ENCODE measurements around the gene TP53. TPM values are rescaled to one million over a fixed set of nuclear protein-coding genes. Genes with fewer than 3 reads are reported as not detected.

The TP53 gene
- total RNA-seq, 1 donor from 2014 or later: 11.7 TPM

DNA sequence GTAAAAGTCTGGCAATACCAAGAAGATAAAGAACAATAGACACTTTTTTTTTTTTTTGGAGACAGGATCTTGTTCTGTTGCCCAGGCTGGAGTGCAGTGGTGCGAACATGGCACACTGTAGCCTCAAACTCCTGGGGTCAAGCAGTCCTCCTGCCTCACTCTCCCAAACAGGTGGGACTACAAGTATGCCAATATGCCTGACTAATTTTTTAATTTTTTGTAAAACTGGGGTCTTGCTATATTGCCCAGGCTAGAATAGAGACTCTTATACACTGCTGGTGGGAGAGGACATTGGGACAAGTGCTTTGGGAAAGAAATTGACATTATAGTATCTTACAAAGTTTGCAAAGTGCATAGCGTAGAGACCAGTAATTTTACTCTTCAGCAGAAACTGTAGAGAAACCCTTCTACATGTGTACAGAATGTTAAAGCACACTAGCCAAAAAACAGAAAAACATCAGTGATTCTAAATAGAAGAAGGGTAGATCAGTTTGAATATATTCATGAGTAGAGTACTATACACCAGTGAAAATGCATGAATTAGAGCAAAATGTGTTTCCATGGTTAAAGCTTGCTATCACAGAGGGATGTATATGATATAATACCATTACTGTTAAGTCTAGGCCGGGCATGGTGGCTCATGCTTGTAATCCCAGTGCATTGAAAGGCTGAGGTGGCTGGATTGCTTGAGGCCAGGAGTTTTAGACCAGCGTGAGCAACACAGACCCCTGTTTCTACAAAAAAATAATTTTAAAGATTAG lies 10.7 kb upstream of the TP53 start:
- Histone ChIP-seq H3K9me3 (replicated peaks) (no peaks in the 10 kb centered on the region), H3K27ac (replicated peaks) (no peak overlapping the region), H3K4me3 (no peak overlapping the region), H3K27me3 (ENCODE audit: low read depth) (peaks cover 18% of the 10 kb centered on the region), H3K36me3 (peaks cover 55% of the 10 kb centered on the region), H3K4me1 (no peaks in the 10 kb centered on the region)
- TF ChIP-seq, protein P1, sequence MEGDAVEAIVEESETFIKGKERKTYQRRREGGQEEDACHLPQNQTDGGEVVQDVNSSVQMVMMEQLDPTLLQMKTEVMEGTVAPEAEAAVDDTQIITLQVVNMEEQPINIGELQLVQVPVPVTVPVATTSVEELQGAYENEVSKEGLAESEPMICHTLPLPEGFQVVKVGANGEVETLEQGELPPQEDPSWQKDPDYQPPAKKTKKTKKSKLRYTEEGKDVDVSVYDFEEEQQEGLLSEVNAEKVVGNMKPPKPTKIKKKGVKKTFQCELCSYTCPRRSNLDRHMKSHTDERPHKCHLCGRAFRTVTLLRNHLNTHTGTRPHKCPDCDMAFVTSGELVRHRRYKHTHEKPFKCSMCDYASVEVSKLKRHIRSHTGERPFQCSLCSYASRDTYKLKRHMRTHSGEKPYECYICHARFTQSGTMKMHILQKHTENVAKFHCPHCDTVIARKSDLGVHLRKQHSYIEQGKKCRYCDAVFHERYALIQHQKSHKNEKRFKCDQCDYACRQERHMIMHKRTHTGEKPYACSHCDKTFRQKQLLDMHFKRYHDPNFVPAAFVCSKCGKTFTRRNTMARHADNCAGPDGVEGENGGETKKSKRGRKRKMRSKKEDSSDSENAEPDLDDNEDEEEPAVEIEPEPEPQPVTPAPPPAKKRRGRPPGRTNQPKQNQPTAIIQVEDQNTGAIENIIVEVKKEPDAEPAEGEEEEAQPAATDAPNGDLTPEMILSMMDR (IDR thresholded peaks at IDR 0.05; ENCODE audit: borderline replicate concordance): no peak
- no peak for DNase-seq
- intact Hi-C loops (cut with micrococcal nuclease): no loop called here

DNA sequence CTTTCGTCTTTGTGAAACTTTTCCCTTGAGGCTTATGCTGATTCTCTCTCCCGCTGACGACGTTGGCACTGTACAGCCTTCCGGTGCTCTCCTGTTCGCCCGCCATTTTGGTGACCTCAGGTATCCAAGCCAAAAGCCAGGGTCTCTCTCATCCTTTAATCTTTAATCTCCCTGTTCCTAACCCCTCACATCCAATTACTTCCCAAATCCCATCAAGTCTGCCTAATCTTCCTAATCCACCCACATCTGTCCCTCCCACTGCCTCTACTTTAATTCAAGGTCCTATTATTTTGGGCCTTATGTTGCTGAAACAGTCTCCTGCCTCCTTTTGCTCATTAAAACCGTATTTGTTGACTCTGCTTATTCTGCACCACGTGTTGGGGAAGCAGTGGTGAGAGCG lies 8.3 kb upstream of the TP53 start:
- intact Hi-C loops (cut with micrococcal nuclease): no loop called here
- Histone ChIP-seq H3K4me1 (no peaks in the 10 kb centered on the region), H3K9me3 (replicated peaks) (no peaks in the 10 kb centered on the region), H3K27ac (replicated peaks) (no peak overlapping the region), H3K36me3 (peaks cover 34% of the 10 kb centered on the region), H3K4me3 (no peak overlapping the region), H3K27me3 (ENCODE audit: low read depth) (no peaks in the 10 kb centered on the region)
- TF ChIP-seq, protein P1 (IDR thresholded peaks at IDR 0.05; ENCODE audit: borderline replicate concordance): no peak
- DNase-seq: no peak

DNA sequence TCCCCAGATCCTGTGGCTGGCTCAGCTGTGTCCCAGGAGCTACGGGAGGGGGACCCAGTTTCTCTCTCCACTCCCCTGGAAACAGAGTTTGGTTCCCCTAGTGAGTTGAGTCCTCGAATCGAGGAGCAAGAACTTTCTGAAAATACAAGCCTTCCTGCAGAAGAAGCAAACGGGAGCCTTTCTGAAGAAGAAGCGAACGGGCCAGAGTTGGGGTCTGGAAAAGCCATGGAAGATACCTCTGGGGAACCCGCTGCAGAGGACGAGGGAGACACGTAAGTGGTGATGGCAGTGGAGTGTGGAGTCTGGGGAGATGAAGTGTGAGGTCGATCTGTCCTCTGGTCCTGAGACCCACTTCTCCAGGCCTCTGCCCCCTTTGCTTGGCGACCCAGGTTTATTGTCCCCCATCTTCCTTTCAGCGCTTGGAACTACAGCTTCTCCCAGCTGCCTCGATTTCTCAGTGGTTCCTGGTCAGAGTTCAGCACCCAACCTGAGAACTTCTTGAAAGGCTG lies 1.6 kb upstream of the TP53 start:
- Histone ChIP-seq H3K9me3 (replicated peaks) (no peaks in the 10 kb centered on the region), H3K4me1 (peaks cover 49% of the 10 kb centered on the region), H3K36me3 (peaks cover 13% of the 10 kb centered on the region), H3K27me3 (ENCODE audit: low read depth) (no peaks in the 10 kb centered on the region), H3K4me3 (peak overlapping the region; percentile 95), H3K27ac (replicated peaks) (peak overlapping the region; percentile 99)
- intact Hi-C loops (cut with micrococcal nuclease): loop anchor here (5.0 kb wide), 1 partner anchor 57 kb away; the partner anchor contains the start of gene SHBG
- TF ChIP-seq, protein P1 (IDR thresholded peaks at IDR 0.05; ENCODE audit: borderline replicate concordance): no peak
- no peak for DNase-seq

DNA sequence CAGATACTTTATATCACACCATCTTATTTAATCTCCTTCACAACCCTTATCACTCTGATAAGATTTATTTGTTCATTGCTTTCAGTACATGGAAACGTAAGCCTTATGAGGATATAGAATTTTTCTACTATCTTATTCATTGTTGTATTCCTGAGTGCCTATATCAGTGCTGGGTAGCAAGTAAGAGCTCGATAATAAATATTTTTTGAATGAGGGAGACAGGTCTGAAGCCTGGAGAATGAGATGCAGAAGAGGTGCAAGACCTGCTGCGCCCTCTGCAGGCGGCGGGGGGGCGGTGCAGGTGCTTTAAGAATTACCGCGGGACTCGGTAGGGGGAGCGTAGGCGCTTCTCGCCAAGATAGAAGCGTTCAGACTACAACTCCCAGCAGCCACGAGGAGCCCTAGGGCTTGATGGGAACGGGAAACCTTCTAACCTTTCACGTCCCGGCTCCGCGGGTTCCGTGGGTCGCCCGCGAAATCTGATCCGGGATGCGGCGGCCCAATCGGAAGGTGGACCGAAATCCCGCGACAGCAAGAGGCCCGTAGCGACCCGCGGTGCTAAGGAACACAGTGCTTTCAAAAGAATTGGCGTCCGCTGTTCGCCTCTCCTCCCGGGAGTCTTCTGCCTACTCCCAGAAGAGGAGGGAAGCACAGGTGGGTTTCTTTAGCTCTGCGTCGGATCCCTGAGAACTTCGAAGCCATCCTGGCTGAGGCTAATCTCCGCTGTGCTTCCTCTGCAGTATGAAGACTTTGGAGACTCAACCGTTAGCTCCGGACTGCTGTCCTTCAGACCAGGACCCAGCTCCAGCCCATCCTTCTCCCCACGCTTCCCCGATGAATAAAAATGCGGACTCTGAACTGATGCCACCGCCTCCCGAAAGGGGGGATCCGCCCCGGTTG lies 868 bp upstream of the TP53 start, which contains the start of gene WRAP53:
TSS of gene WRAP53 (plus strand) at position 570 of the 900 bp plus-strand sequence. CDS start at position 742, 172 bp downstream.
- TF ChIP-seq, protein P1 (IDR thresholded peaks at IDR 0.05; ENCODE audit: borderline replicate concordance): peak; percentile 100
- peaks cover 6% of the 10 kb centered on the region for H3K36me3 ChIP-seq
- DNase-seq: peak; percentile 96
- peaks cover 53% of the 10 kb centered on the region for H3K4me1 ChIP-seq
- intact Hi-C loops (cut with micrococcal nuclease): loop anchor here (5.0 kb wide), 1 partner anchor 56 kb away; the partner anchor contains the start of gene SHBG
- no peaks in the 10 kb centered on the region for H3K9me3 ChIP-seq (replicated peaks)
- H3K27me3 ChIP-seq (ENCODE audit: low read depth): no peaks in the 10 kb centered on the region
- H3K27ac ChIP-seq (replicated peaks): peak within 1 kb of the TSS; percentile 99
- H3K4me3 ChIP-seq: peak within 1 kb of the TSS; percentile 95

Measured in left ventricle myocardium inferior (tissue), 1 donor.